Astrocyte of the spinal cord (primary cell): Measurements from ENCODE around the gene TMBIM4.

Experiments
- DNase-seq: peaks from one replicate; pipeline ENCODE4 v3.0.0; 2011; ENCODE audit warnings: low read depth, low spot score
- H3K4me3 ChIP-seq: 2 replicates; pipeline ENCODE4 v1.5.1; 2011; ENCODE audit warnings: low read depth, mild to moderate bottlenecking, low read length, moderate library complexity
- in situ Hi-C: cut with HindIII; loops from 2 replicates; pipeline ENCODE4 v1.10.0; 2017; ENCODE audit warnings: low sequenced_read_pairs
- TF ChIP-seq, protein P1 (sequence below): IDR thresholded peaks from 2 replicates; pipeline ENCODE4 v1.5.1; 2012; ENCODE audit warnings: low read depth, mild to moderate bottlenecking, low read length, inconsistent platforms

The TMBIM4 gene

DNA sequence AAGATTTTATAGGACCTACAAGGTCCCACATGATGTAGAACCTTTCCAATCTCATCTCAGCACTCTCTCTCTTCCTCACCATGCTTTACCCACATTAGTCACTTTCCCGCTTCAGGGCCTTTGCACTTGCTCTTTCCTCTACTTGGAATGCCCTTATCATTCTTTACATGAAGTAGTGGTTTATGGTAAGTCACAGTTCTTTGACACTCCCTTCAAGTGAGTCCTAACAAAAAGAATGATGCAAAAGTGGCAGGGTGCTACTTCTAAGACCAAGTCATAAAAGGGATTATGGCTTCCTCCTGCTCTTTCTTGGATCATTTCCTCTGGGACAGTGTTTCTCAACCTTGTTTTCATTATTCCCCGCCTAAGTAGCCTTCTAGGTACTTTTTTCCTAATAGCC, 13.1 kb downstream of the TMBIM4 start:
- H3K4me3 ChIP-seq: no peak overlapping the region
- TF ChIP-seq, protein P1, sequence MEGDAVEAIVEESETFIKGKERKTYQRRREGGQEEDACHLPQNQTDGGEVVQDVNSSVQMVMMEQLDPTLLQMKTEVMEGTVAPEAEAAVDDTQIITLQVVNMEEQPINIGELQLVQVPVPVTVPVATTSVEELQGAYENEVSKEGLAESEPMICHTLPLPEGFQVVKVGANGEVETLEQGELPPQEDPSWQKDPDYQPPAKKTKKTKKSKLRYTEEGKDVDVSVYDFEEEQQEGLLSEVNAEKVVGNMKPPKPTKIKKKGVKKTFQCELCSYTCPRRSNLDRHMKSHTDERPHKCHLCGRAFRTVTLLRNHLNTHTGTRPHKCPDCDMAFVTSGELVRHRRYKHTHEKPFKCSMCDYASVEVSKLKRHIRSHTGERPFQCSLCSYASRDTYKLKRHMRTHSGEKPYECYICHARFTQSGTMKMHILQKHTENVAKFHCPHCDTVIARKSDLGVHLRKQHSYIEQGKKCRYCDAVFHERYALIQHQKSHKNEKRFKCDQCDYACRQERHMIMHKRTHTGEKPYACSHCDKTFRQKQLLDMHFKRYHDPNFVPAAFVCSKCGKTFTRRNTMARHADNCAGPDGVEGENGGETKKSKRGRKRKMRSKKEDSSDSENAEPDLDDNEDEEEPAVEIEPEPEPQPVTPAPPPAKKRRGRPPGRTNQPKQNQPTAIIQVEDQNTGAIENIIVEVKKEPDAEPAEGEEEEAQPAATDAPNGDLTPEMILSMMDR: no peak
- in situ Hi-C loops: no loop called here
- DNase-seq: no peak

DNA sequence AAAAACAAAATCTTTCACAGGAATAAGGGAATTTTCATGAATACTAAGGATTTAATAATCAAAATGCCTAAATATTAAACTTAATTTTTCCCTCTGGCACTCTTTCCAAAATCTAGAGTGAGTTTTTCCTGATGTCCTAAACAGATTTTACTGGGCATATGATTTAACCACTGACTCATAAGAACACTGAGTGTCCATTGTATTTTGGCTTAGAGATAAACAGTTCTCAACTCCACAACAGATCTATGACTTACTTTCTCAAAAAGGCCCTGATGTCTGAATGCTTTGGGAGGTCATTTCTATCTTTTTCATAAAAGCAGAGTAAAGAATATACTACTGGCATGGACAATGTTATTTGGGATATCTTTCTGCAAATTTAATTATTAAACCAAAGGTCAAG, 15.0 kb downstream of the TMBIM4 start:
- H3K4me3 ChIP-seq: no peak overlapping the region
- no peak for DNase-seq
- in situ Hi-C loops: no loop called here
- TF ChIP-seq, protein P1: no peak

DNA sequence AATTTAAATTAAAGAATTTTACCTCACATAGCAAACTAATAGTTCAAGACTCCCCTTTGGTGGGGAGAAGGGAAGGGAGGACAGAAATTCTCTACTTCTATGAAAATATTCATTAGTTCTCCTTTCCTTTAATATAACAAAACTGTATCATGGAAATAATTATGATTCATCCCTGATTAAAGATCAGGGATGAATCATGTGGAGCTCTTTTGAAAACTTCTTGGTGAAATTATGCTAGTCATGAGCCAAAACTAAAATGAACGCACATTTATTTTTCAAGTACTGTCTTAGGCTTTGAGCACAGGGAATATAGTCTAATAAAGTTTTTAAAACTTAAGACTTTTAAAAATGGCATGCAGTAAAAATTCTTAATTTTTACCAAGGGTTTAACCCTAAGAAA, 17.1 kb downstream of the TMBIM4 start:
- in situ Hi-C loops: no loop called here
- DNase-seq: no peak
- TF ChIP-seq, protein P1: no peak
- no peak overlapping the region for H3K4me3 ChIP-seq

DNA sequence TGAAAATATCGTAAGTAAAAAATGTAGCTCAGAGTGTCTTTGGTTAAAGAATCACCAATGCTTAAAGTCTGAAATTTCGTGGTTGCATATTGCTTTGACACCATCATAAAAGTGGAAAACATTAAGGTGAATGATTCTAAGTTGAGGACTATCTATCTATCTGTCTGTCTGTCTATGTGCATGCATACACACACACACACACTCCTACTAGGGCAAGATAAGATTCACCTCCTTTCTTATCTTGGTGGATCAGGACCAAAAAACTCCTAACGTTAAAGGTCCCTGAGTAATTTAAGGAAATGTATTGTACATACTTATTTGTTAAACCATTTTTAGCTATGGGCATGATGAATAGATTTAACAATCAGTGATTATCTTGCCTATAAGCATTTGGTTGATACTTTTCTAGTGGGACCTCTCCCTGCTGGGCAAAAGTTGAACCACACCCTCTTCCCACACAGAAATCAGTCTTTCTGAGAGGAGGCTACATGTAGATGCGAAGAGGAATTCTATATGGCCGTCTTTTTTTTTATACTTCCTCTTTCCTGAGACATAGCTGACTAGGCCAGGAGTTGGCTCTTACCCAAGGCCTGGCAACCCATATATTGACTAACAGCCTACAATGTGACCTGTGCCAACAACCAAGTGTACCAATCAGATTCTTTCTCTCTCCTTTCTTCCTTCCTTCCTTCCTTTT, 19.9 kb downstream of the TMBIM4 start:
- TF ChIP-seq, protein P1: no peak

DNA sequence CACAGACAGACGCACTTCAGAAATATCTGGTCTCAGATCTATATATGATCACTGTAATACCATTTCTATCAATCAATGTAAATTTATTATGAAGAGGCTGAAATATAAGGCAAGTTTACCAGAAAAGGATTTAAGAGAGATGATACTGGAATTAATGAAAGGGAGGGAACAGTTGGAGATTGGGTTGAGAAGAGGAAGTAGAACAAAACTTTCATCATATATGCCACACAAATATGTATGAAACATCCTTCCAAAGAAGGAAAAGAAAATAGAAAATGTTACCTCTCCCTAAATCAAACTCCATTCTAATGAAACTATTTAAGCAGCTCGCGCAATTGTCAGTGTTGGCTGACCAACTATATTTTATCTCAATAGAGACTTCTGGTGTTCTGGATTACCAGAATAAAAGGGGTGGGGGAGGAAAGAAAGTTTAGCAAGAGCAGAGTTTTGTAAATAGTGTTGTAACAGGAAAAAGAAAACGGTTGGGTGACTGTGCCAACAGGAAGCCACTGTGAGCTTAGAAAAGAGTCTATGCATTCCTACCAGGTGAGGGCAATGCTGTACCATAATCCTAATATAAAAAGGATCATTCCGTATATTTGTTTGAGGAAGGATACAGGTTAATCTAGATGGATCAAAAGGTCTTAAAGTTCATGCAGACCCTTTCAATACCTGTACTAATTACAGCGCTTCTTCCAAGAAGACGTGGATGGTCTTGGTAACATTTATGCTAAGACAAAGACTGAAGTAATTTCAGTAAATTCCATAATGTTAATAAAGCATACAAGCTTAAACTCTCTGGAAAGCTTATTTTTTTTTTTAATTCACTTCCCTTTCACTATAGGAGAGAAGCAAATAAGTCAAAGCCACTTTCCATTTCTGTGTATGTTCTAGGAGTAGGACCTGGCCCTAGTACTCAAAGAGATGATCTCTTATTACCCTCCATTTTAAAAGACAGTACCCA, 24.7 kb downstream of the TMBIM4 start:
- H3K4me3 ChIP-seq: no peak overlapping the region
- in situ Hi-C loops: no loop called here
- peak; percentile 67 for DNase-seq
- TF ChIP-seq, protein P1: peak; percentile 55

More for the DNA sequence above, 19.9 kb downstream of the TMBIM4 start:
- DNase-seq: no peak
- no peak overlapping the region for H3K4me3 ChIP-seq
- in situ Hi-C loops: no loop called here

DNA sequence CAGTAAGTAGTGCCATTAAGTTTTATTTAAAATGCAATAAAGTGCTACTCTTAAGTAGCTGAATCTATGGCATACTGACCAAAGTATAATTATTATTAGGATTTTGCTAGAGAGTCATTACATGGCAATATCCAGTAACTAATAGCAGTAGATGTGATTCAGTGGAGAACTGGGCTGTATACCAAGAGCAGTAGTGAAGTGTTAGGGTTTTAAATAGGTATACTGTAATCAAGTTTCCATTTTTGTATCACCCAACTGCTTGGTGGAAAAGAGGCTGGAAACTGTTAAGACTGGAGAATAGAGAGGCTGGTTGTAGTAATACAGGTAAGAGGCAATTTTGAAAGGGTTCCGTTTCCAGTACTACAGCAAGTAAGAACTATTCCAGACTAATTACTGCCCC, 25.9 kb downstream of the TMBIM4 start:
- in situ Hi-C loops: no loop called here
- DNase-seq: no peak
- TF ChIP-seq, protein P1: no peak
- no peak overlapping the region for H3K4me3 ChIP-seq
